Stimulated activated CD8-positive, alpha-beta memory T cell treated with anti-CD3 and anti-CD28 coated beads, Interleukin-15, amount 100 ng/mL, for 24 hours (primary cell): ENCODE results near the gene LRCH4.

Source experiments
- DNase-seq: peaks from one replicate; pipeline ENCODE4 v3.0.0-alpha.2; 2020; ENCODE audit warnings: low read depth

Gene LRCH4

DNA sequence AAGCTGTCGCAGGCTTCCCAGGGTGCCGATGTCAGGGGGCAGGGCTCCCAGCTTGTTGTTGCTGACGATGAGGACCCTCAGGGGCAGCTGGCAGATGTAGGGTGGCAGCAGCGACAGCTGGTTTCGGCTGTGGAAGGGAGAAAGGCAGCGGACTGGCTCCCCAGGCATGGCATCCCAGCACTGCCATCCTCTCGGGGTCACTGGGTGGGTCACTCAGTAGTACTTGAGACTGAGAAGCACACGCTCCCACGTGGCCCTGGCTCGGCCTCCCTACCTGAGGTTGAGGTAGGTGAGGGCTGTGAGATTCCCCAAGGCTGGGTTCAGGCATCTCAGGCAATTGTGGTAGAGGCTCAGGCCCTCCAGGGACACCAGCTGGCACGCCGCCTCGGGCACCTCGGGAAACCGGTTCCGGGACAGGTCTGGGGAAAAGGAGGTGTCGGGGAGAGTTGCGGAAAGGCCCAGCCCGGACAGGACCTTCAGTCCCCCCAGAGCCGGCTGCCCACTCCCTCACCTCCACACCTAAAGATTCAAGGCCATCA is 3.8 kb downstream of the LRCH4 start:
- no peak for DNase-seq

DNA sequence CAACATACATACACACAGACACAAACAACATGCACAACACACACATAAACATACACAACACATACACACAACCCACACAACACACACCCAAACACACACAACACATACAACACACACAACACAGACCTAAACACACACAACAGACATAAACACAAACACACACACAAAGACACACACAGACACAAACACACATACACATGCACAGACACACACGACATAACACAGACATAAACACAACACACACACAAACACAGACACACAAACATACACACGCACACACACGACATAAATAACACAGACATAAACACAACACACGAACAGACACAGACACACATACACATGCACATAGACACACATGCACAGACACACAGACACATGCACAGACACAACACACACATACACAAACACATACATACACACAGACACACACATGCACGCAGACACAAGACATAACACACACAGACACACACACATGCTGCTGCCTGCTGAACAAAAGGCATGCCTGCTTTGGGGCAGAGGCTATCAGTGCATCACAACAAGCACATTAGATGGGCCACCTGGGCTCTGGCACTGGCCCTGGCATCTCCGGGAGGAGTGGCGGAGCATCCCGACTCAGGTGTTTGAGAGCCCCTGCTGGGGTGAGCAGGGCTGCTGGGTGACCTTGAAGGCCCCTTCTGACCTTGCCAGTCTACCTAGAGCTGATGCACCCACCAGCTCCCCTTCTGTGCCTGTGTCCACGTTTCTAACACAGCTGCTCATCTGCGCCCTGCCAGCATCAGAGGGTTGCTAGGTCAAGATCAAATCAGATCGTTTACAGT is 5.3 kb downstream of the LRCH4 start:
- no peak for DNase-seq

DNA sequence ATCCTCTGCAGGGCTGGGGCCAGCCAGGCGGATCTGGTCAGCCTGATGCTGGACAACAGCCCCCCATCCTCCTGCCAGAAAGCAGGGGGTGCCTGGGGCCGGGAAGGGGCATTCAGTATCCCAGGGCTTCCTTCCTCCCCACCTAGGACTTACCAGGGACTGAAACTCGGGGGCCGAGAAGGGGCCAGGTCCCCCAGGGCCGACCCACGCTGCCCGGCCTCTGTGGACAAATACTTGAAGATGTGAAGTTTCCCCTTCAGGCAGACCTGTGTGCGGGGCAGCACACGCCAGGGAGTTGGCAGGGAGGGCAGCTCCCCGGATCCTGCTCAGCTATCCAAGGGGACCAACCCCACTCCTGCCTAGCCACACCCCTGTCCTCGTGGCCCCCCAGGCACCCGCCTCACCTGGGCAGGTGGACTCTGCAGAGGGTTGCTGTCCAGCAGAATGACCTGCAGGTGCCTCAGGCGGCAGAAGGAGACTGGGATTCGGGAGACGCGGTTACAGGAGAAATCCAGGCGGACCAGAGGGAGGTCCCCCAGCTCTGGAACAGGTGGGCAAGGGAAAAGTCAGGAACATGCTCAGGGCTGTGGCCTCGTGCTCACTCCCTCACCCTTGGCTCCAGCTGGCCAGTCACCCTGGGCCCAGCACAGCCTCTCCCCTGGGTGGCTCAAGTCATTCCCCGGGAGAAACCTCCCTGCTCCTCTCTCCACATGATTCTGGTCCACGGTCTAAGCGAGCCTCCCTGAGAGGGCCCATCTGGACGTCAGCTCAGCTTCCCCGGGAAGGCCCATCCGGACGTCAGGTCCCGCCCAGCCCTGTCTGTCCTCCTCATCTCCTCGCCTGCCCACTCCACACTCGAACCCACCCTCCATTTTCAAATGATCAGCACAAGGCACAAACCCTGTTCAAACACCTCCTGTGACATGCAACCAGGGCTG is 7.4 kb downstream of the LRCH4 start:
- no peak for DNase-seq

DNA sequence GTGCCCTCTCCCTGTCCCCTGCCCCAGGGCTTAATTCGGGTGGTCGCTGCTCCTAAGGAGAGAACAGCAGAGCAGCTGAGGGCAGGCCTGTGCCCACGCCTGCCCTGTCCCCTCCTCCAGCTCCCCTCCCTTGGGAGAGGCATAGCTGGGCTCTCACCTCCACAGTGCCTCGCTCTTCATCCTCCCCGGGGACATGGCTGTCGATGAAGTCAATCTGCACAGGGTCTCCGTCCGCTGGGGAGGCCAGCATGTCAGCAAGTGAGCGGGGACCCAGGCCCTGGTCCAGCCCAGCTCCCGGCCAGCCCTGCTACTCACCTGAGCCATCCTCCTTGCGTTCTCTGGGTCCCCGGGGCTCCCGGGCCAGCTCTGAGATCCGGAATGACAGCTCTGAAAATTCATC is 8.4 kb downstream of the LRCH4 start:
- no peak for DNase-seq

DNA sequence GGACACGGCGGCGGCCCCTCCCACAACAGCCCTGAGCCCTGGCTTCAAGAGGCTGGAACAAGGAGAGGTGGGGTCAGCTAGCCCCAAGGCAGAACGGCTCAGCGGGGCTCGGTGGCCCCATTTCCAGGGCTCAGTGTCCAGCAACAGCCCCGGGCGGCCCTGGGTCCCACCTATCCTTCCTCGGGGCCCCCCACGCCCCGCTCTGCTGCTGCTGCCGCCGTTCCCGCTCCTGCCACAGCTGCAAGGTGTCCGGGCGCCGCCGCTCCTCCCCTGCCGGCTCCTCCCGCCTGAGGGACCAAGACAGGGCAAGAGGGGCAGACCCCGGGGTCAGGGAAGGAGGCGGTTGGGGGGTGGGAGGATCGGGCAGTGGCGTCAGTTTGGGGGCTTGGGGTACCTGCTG is 8.8 kb downstream of the LRCH4 start:
- DNase-seq, result no peak

DNA sequence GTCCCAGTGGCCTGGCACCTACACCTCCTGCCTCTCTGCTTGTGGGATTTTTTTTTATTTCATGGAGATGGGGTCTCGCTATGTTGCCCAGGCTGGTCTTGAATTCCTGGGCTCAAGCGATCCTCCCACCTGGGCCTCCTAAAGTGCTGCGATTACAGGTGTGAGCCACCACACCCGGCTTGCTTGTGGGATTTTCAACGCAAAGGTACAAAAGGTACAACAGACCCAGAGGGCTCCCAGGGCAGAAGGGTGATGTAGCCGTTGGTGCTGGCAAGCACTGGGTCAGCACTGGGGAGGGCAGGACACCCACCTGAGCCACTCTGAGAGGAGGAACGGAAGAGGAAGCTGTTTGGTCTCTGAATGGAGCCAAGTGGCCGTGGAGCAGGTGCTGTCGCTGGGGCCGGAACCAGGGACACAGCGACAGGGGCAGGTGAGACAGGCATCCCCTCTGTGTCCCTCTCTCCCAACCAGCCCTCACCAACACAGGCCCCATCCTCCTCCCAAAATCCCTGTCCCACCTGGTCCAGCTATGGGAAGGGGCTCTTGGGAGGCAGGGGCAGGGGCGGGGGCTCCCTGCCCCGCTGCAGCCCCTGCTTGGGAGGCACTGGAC is 9.4 kb downstream of the LRCH4 start:
- DNase-seq, result no peak

DNA sequence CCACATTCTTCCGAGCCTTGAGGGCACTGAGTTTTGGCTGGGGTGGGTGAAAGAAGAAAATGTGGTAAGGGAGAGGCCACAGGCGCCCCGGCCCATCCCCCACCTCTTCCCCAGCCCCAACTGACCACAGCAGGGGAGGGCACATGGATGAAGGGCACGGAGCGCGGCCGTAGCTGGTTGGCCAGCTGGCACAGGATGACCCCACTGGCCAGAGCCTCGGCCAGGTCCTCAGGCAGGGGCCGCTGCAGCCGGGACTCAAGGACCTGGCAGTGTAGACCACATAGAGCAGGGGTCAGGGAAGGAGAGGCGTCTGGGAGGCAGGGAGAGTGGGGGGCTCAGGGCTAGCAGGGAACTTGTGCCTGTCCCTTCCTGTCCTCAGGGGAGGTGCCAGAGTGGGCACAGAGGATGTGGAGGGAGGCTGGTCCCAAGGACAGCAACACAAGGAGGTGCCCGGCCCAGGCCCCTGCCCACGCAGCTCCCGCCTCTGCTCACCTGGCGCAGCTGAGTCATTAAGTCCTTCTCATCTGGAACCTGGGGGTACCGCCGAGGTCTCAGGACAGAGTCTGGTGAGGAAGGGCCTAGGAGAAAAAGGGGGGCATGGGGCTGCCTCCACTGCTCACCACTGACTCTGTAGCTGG is 10.1 kb downstream of the LRCH4 start:
- no peak for DNase-seq

DNA sequence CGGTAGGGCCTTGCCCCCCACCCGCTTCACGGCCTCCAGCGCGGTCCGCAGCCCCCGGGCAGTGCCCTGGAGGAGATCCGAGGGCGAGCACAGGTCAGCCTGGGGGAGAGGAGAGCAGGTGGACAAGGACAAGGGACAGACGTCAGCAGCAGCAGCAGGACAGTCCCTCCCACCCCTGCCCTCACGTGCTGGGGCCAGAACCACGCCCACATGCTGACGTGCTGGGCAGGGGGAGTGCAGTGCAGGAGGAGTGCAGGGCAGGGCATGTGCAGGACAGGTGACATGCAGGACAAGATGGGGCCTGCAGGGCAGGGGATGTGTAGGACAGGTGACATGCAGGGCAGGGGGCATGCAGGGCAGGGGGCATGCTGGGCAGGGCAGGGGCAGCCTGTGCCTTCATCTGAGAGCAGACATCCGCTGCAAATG is 10.7 kb downstream of the LRCH4 start:
- DNase-seq, result no peak

DNA sequence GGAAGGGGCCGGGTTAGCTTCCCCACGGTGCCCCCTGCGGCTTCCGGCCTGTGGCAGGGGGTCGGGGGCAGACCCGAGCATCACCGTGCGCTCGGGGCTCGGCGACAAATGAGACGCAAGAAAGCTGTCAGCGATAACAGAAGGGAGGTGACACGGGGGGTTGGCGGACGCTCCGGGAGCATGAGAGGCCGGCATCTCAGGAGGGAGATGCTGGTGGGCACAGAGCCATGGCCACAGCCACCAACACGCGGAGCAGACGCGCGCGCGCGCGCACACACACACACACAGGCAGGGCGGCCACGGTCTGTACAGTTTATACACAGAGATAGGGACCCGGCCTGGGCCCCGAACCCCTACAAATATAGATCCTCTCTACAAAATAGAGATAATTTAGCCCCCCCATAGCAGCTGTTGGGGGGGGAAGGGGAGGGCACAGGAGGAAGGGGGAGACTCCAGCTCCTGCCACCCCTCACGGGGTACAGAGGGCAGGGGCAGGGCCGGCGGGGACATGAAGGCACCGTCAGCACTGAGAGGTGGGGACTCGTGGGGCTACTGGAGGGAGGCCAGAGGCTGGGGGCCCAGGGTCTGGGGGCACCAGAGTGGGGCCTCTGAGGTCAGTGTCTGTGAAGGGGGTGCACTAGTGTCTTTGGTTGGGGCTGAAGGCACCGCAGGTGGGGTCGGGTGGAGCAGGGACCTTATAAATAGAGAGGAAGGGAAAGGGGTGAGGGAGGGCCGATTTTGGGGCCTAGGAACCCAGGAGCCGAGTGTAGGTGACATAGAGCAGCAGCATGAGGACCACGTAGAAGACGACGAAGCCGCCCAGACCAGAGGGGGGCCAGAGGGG is 11.3 kb downstream of the LRCH4 start:
- DNase-seq, result no peak

DNA sequence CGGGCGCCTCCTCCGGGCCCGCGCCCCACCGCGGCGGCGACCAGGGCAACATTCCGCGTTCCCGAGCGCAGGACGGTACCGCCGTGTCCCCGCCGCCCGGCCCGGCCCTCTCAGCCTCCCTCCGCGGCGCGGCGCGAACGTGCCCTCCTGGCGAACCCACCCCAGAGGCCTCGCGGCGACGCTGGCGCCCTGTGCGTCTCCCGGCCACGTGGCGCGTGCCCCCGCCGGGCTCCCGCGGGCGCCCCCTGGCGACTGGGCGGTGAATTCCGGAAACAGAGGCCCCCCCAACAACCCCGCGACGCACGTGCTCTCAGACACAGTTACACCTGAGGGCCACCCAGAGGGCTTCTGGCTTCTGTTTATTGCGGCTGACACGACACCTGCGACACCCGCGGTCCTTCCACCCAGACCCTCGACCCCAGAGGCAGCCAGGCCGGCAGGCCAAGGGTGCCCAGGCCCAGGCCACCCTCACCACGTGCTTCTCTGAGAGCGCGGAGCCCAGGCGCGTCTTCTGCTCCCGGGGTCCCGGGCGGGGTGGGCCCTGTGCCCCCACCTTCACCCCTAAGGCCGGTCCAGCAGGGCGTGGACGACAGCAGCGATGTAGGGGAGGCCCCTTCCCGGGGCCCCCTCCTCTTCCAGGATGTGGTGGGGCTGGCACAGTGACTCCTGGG is 12.1 kb downstream of the LRCH4 start, which contains the start of gene SAP25:
SAP25 (minus strand) TSS at position 210 of the 671 bp plus-strand sequence; CDS start at position 52, 158 bp downstream.
- no peak for DNase-seq

DNA sequence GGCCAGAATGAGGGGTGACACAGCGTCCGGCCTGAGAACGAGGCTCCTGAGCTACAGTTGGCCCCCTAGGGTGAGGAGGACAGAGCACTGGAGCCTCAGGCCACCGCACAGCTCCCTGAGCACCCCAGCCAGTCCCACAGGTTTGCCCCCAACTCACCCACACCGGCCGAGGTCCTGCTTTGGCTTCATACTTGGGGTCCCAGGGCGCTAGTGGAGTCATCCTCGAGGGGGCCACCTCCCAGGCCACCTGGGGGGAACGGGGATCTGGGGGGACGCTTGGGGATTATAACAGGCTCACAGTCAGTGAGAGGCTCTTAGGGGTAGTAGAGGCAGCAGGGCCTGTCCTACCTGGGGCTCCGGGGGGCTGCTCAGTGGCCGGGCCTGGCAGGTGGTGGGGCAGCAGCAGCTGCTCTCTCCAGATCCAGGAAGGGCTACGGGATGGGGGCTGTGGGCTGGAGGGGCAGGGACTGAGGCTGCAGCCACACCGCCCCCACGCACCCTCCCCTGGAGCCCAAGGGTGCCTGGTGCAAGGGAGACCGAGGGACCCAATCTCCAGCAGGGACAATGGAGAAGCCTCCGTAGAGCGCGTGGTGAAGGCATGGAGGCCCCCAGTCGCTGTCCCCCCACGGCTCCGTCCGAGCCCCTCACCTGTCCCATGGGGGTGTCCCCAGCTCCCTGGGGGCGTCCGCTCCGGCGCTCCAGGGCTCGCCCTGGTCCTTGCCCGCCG is 12.8 kb downstream of the LRCH4 start:
- no peak for DNase-seq

DNA sequence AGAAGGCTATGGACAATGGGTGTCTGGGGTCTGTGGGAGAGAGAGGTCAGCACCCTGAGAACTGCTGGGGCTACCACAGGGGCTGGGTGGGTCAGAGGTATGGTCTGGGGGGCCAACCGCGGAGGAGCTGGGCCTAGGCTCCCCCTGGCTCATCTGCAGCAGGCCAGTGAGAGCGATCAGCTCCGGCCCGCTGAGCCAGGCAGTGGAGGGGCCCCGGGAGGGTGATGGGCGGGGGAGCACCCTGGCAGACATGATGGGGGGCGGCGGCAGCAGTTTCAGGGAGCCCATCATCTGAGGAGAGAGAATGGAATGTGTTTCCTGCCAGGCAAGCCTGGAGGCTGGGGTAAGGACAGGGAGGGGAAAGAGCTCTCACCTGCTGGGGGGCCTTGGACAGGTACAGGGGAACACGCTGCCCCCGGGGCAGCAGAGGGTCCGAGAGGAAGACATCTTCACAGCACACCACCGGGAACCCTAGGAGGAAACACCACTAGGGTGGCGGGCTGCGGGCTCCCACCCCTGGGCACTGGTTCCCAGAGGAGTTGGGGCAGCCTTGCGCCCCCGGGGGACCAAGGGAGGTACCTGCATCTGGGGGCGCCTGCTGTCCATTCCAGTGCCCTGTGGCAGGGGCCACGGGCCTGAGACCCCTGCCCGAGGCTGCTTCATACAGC is 13.5 kb downstream of the LRCH4 start:
- no peak for DNase-seq

DNA sequence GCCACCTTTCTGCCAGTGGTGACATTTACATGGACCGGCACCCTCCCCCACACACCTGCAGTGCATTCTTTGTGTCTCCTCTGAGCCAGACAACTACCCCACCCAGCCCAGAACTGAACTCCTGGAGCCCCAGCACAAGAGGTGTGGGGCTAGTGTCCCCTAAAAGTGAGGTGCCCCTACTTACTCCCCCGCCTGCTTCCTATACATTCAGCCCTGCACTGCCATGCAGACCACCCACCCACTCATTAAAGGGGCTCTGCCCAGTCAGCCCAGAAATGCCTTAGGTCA is 14.2 kb downstream of the LRCH4 start:
- no peak for DNase-seq

DNA sequence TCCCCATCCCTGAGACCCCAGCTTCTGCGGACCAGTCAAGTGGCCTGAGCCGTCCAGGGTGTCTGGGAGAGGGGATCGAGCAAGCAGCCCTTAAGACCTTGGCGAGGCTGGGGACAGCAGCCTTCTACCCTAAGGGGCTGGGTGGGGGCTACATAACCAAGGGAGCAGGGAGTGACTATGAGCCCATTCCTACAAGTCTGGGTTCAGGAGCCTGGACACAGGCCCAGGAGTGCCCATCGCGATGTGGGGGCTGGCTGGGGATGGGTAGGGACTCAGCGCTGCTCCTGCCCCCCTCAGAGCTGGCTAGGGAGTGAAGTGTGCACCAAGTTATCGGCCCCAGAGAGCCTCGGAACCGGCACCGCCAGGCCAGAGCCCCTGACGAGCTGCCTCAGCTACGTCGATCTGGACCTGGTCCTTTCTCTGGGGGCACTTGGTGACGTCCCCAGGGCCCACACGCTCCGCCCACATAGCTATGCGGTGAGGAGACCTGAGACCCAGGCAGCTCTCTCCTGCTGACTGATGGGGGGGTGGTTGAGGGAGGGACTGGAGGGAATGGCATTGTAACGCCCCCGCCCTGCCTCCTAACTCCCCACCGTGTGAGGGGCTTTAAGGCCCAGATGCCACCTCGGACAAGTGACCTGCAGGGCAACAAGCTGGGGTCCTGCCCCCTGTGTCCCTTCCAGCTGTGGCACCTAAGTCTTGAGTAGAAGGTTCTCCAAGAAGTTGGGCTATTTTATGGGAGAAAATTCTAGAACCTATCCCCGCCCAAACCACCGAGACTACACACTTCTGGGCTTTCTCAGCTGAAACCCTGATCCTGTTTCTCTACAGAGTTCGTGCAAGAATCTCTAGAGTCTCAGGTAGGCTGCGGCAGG is 14.7 kb downstream of the LRCH4 start:
- no peak for DNase-seq

DNA sequence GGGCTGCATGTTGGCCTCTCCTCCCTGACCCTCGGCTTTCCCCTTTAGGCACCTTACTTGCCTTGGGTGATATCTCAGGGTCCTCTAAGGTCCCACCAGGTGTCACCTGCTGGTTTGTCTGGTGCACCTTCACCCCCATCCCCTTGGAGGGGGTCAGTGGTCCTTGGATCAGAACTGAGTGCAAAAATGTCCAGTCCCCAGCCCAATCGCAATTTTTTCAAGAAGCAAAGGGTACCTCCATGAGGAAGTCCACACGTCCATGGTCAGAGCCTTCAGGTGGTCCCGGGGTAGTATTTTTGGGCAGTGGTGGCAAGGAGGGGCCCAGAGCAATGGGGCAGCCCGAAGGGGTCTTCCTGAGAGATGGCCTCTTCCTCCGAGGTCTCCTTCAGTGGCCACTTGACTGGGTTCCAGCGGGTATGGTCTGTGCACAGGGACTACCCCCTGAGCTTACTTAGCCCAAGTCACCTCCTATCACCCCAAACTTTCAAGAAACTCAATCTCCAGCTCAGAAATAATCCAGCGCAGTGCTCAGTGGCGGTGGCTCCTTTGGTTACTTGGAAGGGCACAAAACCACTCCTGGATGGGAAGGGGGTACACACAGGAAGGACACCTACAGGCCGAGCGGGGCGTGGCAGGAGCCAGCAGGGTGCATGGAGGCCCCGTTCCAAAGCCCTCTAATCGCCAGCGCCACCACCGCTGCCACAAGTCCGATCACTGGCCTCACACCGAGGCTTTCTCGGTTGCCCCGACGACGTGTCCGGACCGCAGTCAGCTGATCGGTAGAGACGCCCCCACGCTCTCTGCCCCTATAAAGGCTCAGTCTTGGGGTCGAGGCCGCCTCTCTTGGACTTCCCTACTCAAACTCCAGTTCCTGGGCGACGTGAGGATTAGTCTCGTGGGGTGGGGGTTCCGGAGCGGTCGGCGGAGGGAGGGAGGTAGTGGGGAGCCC is 16.8 kb downstream of the LRCH4 start:
- DNase-seq, result no peak

DNA sequence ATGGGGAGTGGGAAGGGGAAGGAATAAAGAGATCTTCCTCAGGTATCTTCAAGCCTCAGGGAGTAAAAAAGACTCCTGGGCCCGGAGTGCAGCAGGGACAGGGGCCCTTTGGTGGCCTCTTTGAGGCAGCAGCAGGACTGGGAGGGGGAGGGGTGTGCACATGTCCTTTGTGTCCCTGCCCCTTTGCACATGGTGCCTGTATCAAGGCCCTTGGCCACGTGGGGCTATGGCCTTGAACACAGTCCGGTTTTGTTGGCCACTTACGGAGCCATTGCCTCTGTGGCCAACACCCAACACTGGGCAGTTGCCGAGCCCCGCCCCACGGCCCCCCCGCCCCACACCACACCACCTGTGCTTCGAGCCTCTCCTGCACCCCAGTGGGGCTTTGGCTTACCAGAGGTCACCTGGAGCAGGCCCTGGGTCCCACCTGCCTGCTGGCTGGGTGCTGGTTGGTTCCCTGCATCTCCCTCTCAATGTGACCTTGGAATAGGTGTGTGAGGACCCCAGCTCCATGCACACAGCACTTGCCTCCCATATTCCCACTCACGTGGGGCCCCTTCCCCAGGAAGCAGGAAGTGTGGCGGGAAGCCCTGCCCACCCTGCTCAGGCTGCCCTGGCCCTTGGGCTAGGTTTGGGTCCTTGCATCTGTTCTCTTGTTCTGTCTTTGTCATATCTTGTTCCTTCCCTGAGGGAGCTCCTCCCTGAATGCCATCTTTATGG is 17.6 kb downstream of the LRCH4 start:
- DNase-seq, result no peak
